Breast epithelium (tissue), 3 donors: ENCODE measurements around the gene EPG5.

Source experiments
- POLR2A ChIP-seq: fragments of 450-650 bp; IDR thresholded peaks from one replicate; pipeline ENCODE4 v1.6.1; 2016; ENCODE audit warnings: antibody characterized with exemption, mild to moderate bottlenecking, moderate library complexity
- POLR2AphosphoS5 ChIP-seq, 3 donors: sonication (generic); formaldehyde crosslinking; IDR thresholded peaks; one replicate each; pipeline ENCODE4 v1.6.1; 2017; ENCODE audit warnings: antibody characterized with exemption in 3 of 3
- TF ChIP-seq, protein P1 (sequence below), 3 donors: fragments of 450-650 bp; IDR thresholded peaks; one replicate each; pipeline ENCODE4 v1.5.1; 2016 to 2017; ENCODE audit warnings: antibody characterized with exemption in 3 of 3, mild to moderate bottlenecking in 3 of 3, moderate library complexity in 3 of 3

DNA sequence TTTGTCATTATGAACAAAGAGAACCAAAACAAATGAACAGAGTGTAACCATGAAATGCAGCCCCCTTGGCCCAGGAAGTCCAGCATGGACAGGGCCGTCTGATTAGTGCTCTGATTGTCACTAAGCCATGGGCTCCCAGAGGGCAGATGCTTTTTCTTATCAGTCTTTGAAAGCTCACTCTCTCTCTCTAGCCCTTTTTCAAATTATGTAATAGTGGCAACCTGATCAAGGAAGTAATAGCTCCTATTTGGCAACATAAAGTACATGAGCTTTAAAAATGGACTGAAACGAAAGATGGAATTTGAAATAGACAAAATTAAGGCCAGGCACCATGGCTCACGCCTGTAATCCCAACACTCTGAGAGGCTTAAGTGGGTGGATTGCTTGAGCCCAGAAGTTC is 32.4 kb upstream of the EPG5 start:
- no peak for TF ChIP-seq POLR2AphosphoS5 (IDR thresholded peaks at IDR 0.05)
- TF ChIP-seq, protein P1, sequence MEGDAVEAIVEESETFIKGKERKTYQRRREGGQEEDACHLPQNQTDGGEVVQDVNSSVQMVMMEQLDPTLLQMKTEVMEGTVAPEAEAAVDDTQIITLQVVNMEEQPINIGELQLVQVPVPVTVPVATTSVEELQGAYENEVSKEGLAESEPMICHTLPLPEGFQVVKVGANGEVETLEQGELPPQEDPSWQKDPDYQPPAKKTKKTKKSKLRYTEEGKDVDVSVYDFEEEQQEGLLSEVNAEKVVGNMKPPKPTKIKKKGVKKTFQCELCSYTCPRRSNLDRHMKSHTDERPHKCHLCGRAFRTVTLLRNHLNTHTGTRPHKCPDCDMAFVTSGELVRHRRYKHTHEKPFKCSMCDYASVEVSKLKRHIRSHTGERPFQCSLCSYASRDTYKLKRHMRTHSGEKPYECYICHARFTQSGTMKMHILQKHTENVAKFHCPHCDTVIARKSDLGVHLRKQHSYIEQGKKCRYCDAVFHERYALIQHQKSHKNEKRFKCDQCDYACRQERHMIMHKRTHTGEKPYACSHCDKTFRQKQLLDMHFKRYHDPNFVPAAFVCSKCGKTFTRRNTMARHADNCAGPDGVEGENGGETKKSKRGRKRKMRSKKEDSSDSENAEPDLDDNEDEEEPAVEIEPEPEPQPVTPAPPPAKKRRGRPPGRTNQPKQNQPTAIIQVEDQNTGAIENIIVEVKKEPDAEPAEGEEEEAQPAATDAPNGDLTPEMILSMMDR (IDR thresholded peaks at IDR 0.05): no peak
- no peak for TF ChIP-seq POLR2A
